NCI-H345 treated with DMSO at 0.1 percent for 48 hours (cell line): ENCODE measurements around the gene SHROOM4.

ENCODE experiments used
- DNase-seq: peaks from one replicate; lab custom pipeline; 2025; ENCODE audit not compliant: unreplicated experiment; lab: John Stamatoyannopoulos, UW

Gene SHROOM4

GRCh38 chrX:50707955-50708699, 105.9 kb downstream of the SHROOM4 start:
- DNase-seq, result no peak

GRCh38 chrX:50707405-50707804, 106.6 kb downstream of the SHROOM4 start:
- DNase-seq, result no peak

GRCh38 chrX:50705042-50705441, 109.0 kb downstream of the SHROOM4 start:
- no peak for DNase-seq

- no peak for DNase-seq
These were observed 109.6 kb downstream of the SHROOM4 start for GRCh38 chrX:50704360-50704759.

- DNase-seq, result no peak
These were observed 113.1 kb downstream of the SHROOM4 start for GRCh38 chrX:50700921-50701320.

GRCh38 chrX:50698944-50699343, 115.0 kb downstream of the SHROOM4 start:
- DNase-seq, result no peak

GRCh38 chrX:50697691-50698090, 116.3 kb downstream of the SHROOM4 start:
- DNase-seq, result no peak

GRCh38 chrX:50691820-50692219, 122.2 kb downstream of the SHROOM4 start:
- no peak for DNase-seq

- DNase-seq, result no peak
These were observed 129.1 kb downstream of the SHROOM4 start for GRCh38 chrX:50684871-50685270.

- DNase-seq, result no peak
These were observed 133.0 kb downstream of the SHROOM4 start for GRCh38 chrX:50680990-50681389.

- no peak for DNase-seq
These were observed 136.2 kb downstream of the SHROOM4 start for GRCh38 chrX:50677789-50678188.

- no peak for DNase-seq
These were observed 142.3 kb downstream of the SHROOM4 start for GRCh38 chrX:50671661-50672060.

- no peak for DNase-seq
These were observed 145.1 kb downstream of the SHROOM4 start for GRCh38 chrX:50668860-50669259.

GRCh38 chrX:50648156-50648555, 165.8 kb downstream of the SHROOM4 start:
- no peak for DNase-seq

- DNase-seq, result no peak
These were observed 169.5 kb downstream of the SHROOM4 start for GRCh38 chrX:50644496-50644895.

GRCh38 chrX:50643525-50644137, 170.4 kb downstream of the SHROOM4 start:
- no peak for DNase-seq

- DNase-seq, result no peak
These were observed 175.9 kb downstream of the SHROOM4 start for GRCh38 chrX:50638123-50638522.

GRCh38 chrX:50635817-50636365, 178.1 kb downstream of the SHROOM4 start:
- DNase-seq, result no peak

- DNase-seq, result no peak
These were observed 178.8 kb downstream of the SHROOM4 start for GRCh38 chrX:50635162-50635561.

GRCh38 chrX:50629774-50630173, 184.2 kb downstream of the SHROOM4 start:
- DNase-seq, result no peak

GRCh38 chrX:50627696-50628095, 186.3 kb downstream of the SHROOM4 start:
- no peak for DNase-seq

- no peak for DNase-seq
These were observed 187.6 kb downstream of the SHROOM4 start for GRCh38 chrX:50626432-50626831.
